ENCODE measurements around the gene KCNA3. TPM values are rescaled to one million over a fixed set of nuclear protein-coding genes. Genes with fewer than 3 reads are reported as not detected.

KCNA3 gene
- total RNA-seq, 1 experiment from 2014 or later: not detected

DNA sequence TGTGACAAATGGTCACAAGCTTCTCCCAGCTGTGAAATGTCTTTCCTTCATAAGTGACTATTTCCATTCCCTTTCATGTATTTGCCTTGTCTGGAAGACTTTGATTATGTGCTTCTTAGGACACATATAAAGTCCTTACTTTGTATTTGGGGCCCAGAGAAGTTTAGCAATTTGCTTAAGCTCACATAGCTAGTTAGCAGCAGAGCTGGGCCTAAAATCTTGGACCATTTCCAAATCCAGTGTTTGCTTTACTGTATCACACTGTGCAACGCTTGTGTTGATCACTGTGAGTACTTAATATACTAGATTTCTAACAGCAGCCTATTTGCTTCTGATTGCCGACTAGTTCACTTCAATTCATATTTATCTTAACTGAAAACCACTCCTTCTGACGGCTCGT, 2.2 kb upstream of the KCNA3 start:
- no peak overlapping the region for H3K4me2 ChIP-seq (ENCODE audit: low read depth, low read length, poor library complexity, severe bottlenecking)
- no peaks in the 10 kb centered on the region for H3K9me3 ChIP-seq (ENCODE audit: low read length)
- H3K4me1 ChIP-seq (ENCODE audit: low read length): peaks cover 10% of the 10 kb centered on the region
- H3K9me2 ChIP-seq (replicated peaks; ENCODE audit: insufficient read depth, low read length): no peaks in the 10 kb centered on the region
- no peak overlapping the region for H3K4me3 ChIP-seq (ENCODE audit: low read length)
- no peaks in the 10 kb centered on the region for H4K20me1 ChIP-seq (ENCODE audit: insufficient read depth, low read depth, low read length)
- DNase-seq: no peak
- no peaks in the 10 kb centered on the region for H3K27me3 ChIP-seq (ENCODE audit: low read length)
- H3K27ac ChIP-seq (ENCODE audit: low read length): no peak overlapping the region
- H3K79me2 ChIP-seq (ENCODE audit: low read length): no peaks in the 10 kb centered on the region
- H2AFZ ChIP-seq (ENCODE audit: low read length): no peak overlapping the region
- H3K36me3 ChIP-seq (ENCODE audit: insufficient read depth, low read length): no peaks in the 10 kb centered on the region
- no peak overlapping the region for H3K9ac ChIP-seq (ENCODE audit: low read length)

DNA sequence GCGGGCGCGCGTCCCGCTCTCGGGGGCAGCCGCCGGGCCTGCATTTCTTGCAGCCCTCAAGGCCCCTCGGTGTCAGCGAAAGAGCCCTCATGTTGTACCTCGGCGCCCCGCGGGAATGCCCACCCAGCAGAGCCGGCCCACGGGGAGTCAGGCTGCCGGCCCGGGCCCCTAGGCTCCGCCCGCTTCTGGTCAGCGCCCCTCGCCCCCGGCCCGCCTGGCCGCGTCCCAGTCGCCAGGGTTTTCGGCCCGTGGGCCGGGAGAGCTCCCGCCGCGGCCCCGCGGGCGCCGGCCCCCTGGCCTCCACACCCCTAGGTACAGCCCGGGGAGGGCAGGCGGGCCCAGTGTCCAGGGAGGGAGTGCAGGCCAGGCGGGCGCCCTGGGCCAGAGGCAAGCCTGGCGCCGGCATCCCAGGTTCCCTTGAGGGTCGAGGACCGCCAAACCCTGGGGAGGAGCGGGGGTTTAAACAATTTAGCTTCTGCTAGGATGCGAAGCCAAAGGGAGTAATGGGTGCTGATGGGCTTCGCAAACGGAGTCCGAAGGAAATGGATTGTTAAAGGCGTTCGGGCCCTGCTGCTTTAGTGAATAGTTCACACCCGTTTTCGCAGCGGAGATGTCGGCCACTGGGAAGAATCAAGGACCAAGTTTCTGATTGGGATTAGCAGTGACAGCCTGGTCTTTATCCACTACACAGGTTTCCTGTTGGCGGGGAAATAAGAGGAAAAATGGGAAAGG, 486 bp upstream of the KCNA3 start:
- no peak overlapping the region for H3K4me3 ChIP-seq (ENCODE audit: low read length)
- no peak for DNase-seq
- H3K9me3 ChIP-seq (ENCODE audit: low read length): no peaks in the 10 kb centered on the region
- peaks cover 11% of the 10 kb centered on the region for H3K4me1 ChIP-seq (ENCODE audit: low read length)
- no peaks in the 10 kb centered on the region for H3K79me2 ChIP-seq (ENCODE audit: low read length)
- H2AFZ ChIP-seq (ENCODE audit: low read length): no peak overlapping the region
- no peaks in the 10 kb centered on the region for H3K27me3 ChIP-seq (ENCODE audit: low read length)
- no peaks in the 10 kb centered on the region for H3K9me2 ChIP-seq (replicated peaks; ENCODE audit: insufficient read depth, low read length)
- H3K27ac ChIP-seq (ENCODE audit: low read length): no peak overlapping the region
- no peaks in the 10 kb centered on the region for H4K20me1 ChIP-seq (ENCODE audit: insufficient read depth, low read depth, low read length)
- H3K9ac ChIP-seq (ENCODE audit: low read length): no peak overlapping the region
- H3K4me2 ChIP-seq (ENCODE audit: low read depth, low read length, poor library complexity, severe bottlenecking): no peak overlapping the region
- H3K36me3 ChIP-seq (ENCODE audit: insufficient read depth, low read length): no peaks in the 10 kb centered on the region

DNA sequence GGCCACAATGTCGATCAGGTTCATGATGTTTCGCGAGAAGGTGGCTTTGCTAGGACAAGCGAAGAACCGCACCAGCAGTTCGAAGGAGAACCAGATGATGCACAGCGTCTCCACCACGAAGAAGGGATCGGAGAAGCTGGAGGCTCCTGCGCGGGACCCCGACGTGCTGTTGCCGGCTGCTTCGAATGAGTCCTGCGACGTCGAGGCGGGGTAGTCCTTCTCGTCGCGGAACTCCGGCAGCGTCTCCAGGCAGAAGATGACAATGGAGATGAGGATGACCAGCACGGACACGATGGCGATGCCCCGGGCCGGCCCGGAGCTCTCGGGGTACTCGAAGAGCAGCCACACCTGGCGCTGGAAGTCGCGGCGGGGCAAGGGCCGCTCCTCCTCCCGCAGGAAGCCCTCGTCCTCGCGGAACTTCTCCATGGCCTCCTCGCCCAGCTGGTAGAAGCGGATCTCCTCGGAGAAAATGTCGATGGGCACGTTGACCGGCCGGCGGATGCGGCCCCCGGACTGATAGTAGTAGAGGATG, 869 bp downstream of the KCNA3 start:
- no peak overlapping the region for H3K4me2 ChIP-seq (ENCODE audit: low read depth, low read length, poor library complexity, severe bottlenecking)
- H4K20me1 ChIP-seq (ENCODE audit: insufficient read depth, low read depth, low read length): no peaks in the 10 kb centered on the region
- H3K27ac ChIP-seq (ENCODE audit: low read length): no peak overlapping the region
- no peaks in the 10 kb centered on the region for H3K9me2 ChIP-seq (replicated peaks; ENCODE audit: insufficient read depth, low read length)
- no peaks in the 10 kb centered on the region for H3K9me3 ChIP-seq (ENCODE audit: low read length)
- no peak overlapping the region for H2AFZ ChIP-seq (ENCODE audit: low read length)
- no peak for DNase-seq
- no peak overlapping the region for H3K4me3 ChIP-seq (ENCODE audit: low read length)
- no peaks in the 10 kb centered on the region for H3K36me3 ChIP-seq (ENCODE audit: insufficient read depth, low read length)
- peaks cover 11% of the 10 kb centered on the region for H3K4me1 ChIP-seq (ENCODE audit: low read length)
- no peak overlapping the region for H3K9ac ChIP-seq (ENCODE audit: low read length)
- no peaks in the 10 kb centered on the region for H3K27me3 ChIP-seq (ENCODE audit: low read length)
- no peaks in the 10 kb centered on the region for H3K79me2 ChIP-seq (ENCODE audit: low read length)

DNA sequence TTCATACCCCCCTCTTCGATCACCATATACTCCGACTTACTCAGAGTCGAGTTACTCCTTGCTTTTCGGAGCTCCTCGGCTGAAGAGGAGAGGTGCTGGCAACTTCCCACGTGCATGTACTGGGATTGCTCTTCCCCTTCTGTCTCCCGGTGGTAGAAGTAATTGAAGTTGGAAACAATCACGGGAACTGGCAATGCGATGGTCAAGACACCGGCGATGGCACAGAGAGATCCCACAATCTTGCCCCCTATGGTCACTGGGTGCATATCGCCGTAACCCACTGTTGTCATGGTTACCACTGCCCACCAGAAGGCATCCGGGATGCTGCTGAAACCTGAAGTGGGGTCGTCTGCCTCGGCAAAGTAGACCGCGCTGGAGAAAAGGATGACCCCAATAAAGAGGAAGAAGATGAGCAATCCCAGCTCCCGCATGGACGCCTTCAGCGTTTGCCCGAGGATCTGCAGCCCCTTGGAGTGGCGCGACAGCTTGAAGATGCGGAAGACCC, 1.5 kb downstream of the KCNA3 start:
- DNase-seq: no peak
- Histone ChIP-seq H3K9me2 (replicated peaks; ENCODE audit: insufficient read depth, low read length) (no peaks in the 10 kb centered on the region), H2AFZ (ENCODE audit: low read length) (no peak overlapping the region), H3K27ac (ENCODE audit: low read length) (no peak overlapping the region), H4K20me1 (ENCODE audit: insufficient read depth, low read depth, low read length) (no peaks in the 10 kb centered on the region), H3K27me3 (ENCODE audit: low read length) (no peaks in the 10 kb centered on the region), H3K4me3 (ENCODE audit: low read length) (no peak overlapping the region), H3K9ac (ENCODE audit: low read length) (no peak overlapping the region), H3K9me3 (ENCODE audit: low read length) (no peaks in the 10 kb centered on the region), H3K4me2 (ENCODE audit: low read depth, low read length, poor library complexity, severe bottlenecking) (no peak overlapping the region), H3K4me1 (ENCODE audit: low read length) (peaks cover 11% of the 10 kb centered on the region), H3K36me3 (ENCODE audit: insufficient read depth, low read length) (no peaks in the 10 kb centered on the region), H3K79me2 (ENCODE audit: low read length) (no peaks in the 10 kb centered on the region)

DNA sequence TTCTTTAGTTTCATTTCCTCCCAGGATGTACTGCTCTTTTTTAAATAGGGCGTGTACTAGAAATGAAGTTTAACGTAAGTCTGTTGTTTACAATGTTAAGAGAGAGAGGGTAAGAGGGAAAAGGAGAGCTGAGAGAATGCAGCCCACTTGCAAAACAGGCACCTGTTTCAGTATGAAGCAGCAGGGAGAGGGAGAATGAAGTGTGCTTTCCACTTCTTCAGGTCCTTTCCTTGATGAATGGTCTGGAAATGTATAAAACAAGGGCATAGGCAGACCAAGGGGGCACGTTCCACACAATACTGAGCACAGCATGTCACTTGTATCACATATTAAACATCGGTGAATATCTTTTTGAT, 2.0 kb downstream of the KCNA3 start:
- Histone ChIP-seq H3K79me2 (ENCODE audit: low read length) (no peaks in the 10 kb centered on the region), H3K4me3 (ENCODE audit: low read length) (no peak overlapping the region), H3K4me1 (ENCODE audit: low read length) (peaks cover 11% of the 10 kb centered on the region), H4K20me1 (ENCODE audit: insufficient read depth, low read depth, low read length) (no peaks in the 10 kb centered on the region), H3K36me3 (ENCODE audit: insufficient read depth, low read length) (no peaks in the 10 kb centered on the region), H2AFZ (ENCODE audit: low read length) (no peak overlapping the region), H3K27ac (ENCODE audit: low read length) (no peak overlapping the region), H3K9me3 (ENCODE audit: low read length) (no peaks in the 10 kb centered on the region), H3K9ac (ENCODE audit: low read length) (no peak overlapping the region), H3K27me3 (ENCODE audit: low read length) (no peaks in the 10 kb centered on the region), H3K9me2 (replicated peaks; ENCODE audit: insufficient read depth, low read length) (no peaks in the 10 kb centered on the region), H3K4me2 (ENCODE audit: low read depth, low read length, poor library complexity, severe bottlenecking) (no peak overlapping the region)
- DNase-seq: no peak

DNA sequence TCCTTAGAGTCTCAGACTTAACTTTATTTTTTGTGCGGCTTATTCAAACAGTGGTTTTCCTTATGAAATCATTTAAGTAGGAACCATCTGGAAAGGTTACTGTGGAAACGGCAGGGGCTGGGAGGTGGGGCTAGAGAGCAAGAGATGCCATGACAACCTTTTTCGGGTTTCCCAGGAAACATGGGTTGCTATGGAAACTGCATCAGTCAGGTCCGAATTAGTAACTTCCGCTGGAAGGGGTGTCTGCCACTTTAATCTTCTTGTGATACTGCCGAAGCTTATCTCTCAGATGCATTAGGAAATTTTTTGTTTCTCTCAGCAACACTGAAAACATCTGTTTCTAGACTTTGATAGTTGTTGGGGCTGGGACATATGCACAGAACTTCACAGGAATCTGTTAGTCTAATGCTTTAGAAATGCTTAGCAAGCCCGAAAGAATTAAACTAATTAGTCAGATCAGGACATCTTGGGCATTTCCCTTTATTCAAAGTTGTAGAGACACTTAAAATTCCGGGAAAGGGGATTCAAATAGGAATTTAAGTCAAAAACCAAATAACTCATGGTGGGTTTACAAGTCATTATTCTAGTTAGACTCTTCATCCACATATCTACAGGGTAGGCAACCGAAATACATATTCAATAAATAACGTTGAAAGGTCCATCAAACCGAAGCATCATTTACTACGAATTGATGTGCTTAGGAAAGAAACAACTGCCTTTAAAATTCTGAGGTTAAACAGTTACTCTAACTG, 2.6 kb downstream of the KCNA3 start:
- H3K4me3 ChIP-seq (ENCODE audit: low read length): no peak overlapping the region
- H3K36me3 ChIP-seq (ENCODE audit: insufficient read depth, low read length): no peaks in the 10 kb centered on the region
- H3K9me2 ChIP-seq (replicated peaks; ENCODE audit: insufficient read depth, low read length): no peaks in the 10 kb centered on the region
- DNase-seq: no peak
- H3K79me2 ChIP-seq (ENCODE audit: low read length): no peaks in the 10 kb centered on the region
- H4K20me1 ChIP-seq (ENCODE audit: insufficient read depth, low read depth, low read length): no peaks in the 10 kb centered on the region
- H3K4me1 ChIP-seq (ENCODE audit: low read length): peaks cover 11% of the 10 kb centered on the region
- no peak overlapping the region for H3K9ac ChIP-seq (ENCODE audit: low read length)
- H3K27me3 ChIP-seq (ENCODE audit: low read length): no peaks in the 10 kb centered on the region
- no peak overlapping the region for H3K4me2 ChIP-seq (ENCODE audit: low read depth, low read length, poor library complexity, severe bottlenecking)
- H3K27ac ChIP-seq (ENCODE audit: low read length): no peak overlapping the region
- H2AFZ ChIP-seq (ENCODE audit: low read length): no peak overlapping the region
- H3K9me3 ChIP-seq (ENCODE audit: low read length): no peaks in the 10 kb centered on the region

DNA sequence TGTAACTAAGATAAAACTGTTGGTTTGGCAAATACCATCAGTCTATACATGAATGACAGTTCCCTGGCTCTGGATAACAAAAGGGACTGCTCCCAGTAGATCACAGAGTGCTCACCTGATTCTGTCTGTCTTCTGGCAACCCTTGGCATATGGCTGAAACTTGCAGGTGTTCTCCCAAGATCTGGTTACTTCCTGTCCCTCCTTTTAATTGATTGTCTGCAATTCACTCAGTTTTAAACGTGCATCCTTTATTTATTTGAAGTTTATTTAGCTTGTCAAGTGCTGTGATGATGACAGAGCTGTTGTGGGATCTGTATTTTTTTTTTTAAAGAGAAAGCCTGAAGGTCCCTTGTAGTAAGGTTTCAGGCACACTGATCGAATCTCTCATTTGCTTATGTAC, 3.4 kb downstream of the KCNA3 start:
- H2AFZ ChIP-seq (ENCODE audit: low read length): no peak overlapping the region
- no peak overlapping the region for H3K4me2 ChIP-seq (ENCODE audit: low read depth, low read length, poor library complexity, severe bottlenecking)
- no peak overlapping the region for H3K4me3 ChIP-seq (ENCODE audit: low read length)
- H3K9me3 ChIP-seq (ENCODE audit: low read length): no peaks in the 10 kb centered on the region
- H3K9ac ChIP-seq (ENCODE audit: low read length): no peak overlapping the region
- H3K36me3 ChIP-seq (ENCODE audit: insufficient read depth, low read length): no peaks in the 10 kb centered on the region
- H3K4me1 ChIP-seq (ENCODE audit: low read length): peaks cover 11% of the 10 kb centered on the region
- no peaks in the 10 kb centered on the region for H4K20me1 ChIP-seq (ENCODE audit: insufficient read depth, low read depth, low read length)
- H3K27ac ChIP-seq (ENCODE audit: low read length): no peak overlapping the region
- H3K79me2 ChIP-seq (ENCODE audit: low read length): no peaks in the 10 kb centered on the region
- no peaks in the 10 kb centered on the region for H3K9me2 ChIP-seq (replicated peaks; ENCODE audit: insufficient read depth, low read length)
- no peaks in the 10 kb centered on the region for H3K27me3 ChIP-seq (ENCODE audit: low read length)
- DNase-seq: no peak

DNA sequence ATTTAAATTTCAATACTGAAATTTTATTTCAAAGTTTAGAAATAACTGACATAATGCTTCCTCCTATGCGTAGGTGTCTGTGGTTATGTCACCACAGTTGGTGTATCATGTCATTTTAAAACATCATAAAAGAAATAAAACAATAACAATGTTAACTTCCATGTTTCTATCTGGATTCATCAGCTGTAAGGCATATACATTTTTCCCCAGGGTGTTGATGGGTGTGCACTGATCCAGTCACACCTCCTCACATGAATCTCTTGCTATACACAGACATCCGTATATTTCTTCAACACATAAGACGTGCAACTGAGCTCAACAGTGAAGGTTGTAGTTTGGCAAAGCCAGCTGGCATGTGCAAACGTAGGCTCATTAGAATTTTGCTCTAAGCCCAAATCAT, 6.2 kb downstream of the KCNA3 start:
- no peak overlapping the region for H3K4me2 ChIP-seq (ENCODE audit: low read depth, low read length, poor library complexity, severe bottlenecking)
- no peaks in the 10 kb centered on the region for H3K27me3 ChIP-seq (ENCODE audit: low read length)
- no peak overlapping the region for H2AFZ ChIP-seq (ENCODE audit: low read length)
- no peaks in the 10 kb centered on the region for H3K9me2 ChIP-seq (replicated peaks; ENCODE audit: insufficient read depth, low read length)
- H3K9me3 ChIP-seq (ENCODE audit: low read length): no peaks in the 10 kb centered on the region
- no peak overlapping the region for H3K9ac ChIP-seq (ENCODE audit: low read length)
- DNase-seq: no peak
- H3K4me1 ChIP-seq (ENCODE audit: low read length): peaks cover 11% of the 10 kb centered on the region
- no peak overlapping the region for H3K4me3 ChIP-seq (ENCODE audit: low read length)
- H3K27ac ChIP-seq (ENCODE audit: low read length): no peak overlapping the region
- no peaks in the 10 kb centered on the region for H3K79me2 ChIP-seq (ENCODE audit: low read length)
- no peaks in the 10 kb centered on the region for H4K20me1 ChIP-seq (ENCODE audit: insufficient read depth, low read depth, low read length)
- no peaks in the 10 kb centered on the region for H3K36me3 ChIP-seq (ENCODE audit: insufficient read depth, low read length)
